Mesendoderm (in vitro differentiated cells): ENCODE data around the gene SNN.

Experiments used
- DNase-seq: peaks from one replicate; pipeline ENCODE4 v3.0.0; 2013
- H2AK5ac ChIP-seq: 2 replicates; pipeline ENCODE4 v1.6.1; 2013; ENCODE audit warnings: low read length, inconsistent platforms
- H2BK120ac ChIP-seq: 2 replicates; pipeline ENCODE4 v1.6.1; 2013; ENCODE audit warnings: low read depth, mild to moderate bottlenecking, low read length, moderate library complexity, mixed read lengths
- H2BK15ac ChIP-seq: replicated peaks from 2 replicates; pipeline ENCODE4 v1.6.1; 2013; ENCODE audit warnings: low read depth, mild to moderate bottlenecking, moderate library complexity
- H2BK5ac ChIP-seq: 2 replicates; pipeline ENCODE4 v1.6.1; 2013; ENCODE audit warnings: low read length, inconsistent platforms
- H3K18ac ChIP-seq: 2 replicates; pipeline ENCODE4 v1.6.1; 2013; ENCODE audit warnings: mild to moderate bottlenecking, low read length, mixed read lengths
- H3K23ac ChIP-seq: one replicate; pipeline ENCODE4 v1.6.1; 2013; ENCODE audit warnings: low read length
- H3K27ac ChIP-seq: 2 replicates; pipeline ENCODE4 v1.5.1; 2013; ENCODE audit warnings: low read depth, mild to moderate bottlenecking, inconsistent platforms, low read length, moderate library complexity
- H3K27me3 ChIP-seq: 2 replicates; pipeline ENCODE4 v1.6.1; 2013; ENCODE audit warnings: low read length, control low read depth, mild to moderate bottlenecking, inconsistent platforms; ENCODE audit not compliant: insufficient read depth, poor library complexity
- H3K36me3 ChIP-seq: 2 replicates; pipeline ENCODE4 v1.6.1; 2013; ENCODE audit warnings: low read length, inconsistent platforms; ENCODE audit not compliant: control insufficient read depth, insufficient read depth
- H3K4ac ChIP-seq: one replicate; pipeline ENCODE4 v1.6.1; 2013; ENCODE audit warnings: low read depth, mild to moderate bottlenecking, low read length, moderate library complexity
- H3K4me1 ChIP-seq: 2 replicates; pipeline ENCODE4 v1.6.1; 2013; ENCODE audit warnings: low read depth, low read length, inconsistent platforms; ENCODE audit not compliant: control insufficient read depth
- H3K4me2 ChIP-seq: 2 replicates; pipeline ENCODE4 v1.6.1; 2013; ENCODE audit warnings: low read length
- H3K4me3 ChIP-seq: 2 replicates; pipeline ENCODE4 v1.5.1; 2013; ENCODE audit warnings: mild to moderate bottlenecking, low read length
- H3K56ac ChIP-seq: one replicate; pipeline ENCODE4 v1.6.1; 2013; ENCODE audit warnings: low read length
- H3K79me1 ChIP-seq: 2 replicates; pipeline ENCODE4 v1.6.1; 2013; ENCODE audit warnings: low read length, inconsistent platforms
- H3K79me2 ChIP-seq: 2 replicates; pipeline ENCODE4 v1.6.1; 2013; ENCODE audit warnings: mild to moderate bottlenecking, low read length; ENCODE audit not compliant: control insufficient read depth, insufficient read depth
- H3K9ac ChIP-seq: 2 replicates; pipeline ENCODE4 v1.6.1; 2013; ENCODE audit warnings: low read length, inconsistent platforms
- H4K5ac ChIP-seq: one replicate; pipeline ENCODE4 v1.6.1; 2013; ENCODE audit warnings: low read length
- H4K8ac ChIP-seq: one replicate; pipeline ENCODE4 v1.6.1; 2013; ENCODE audit warnings: low read depth, mild to moderate bottlenecking, control low read depth, low read length, moderate library complexity
- WGBS: extraction: QIAGEN DNeasy Blood & Tissue Kit; methylation state at CpG from one replicate; pipeline ENCODE4 v1.1.7; 2013; ENCODE audit warnings: low lambda C conversion rate, missing lambda C conversion rate; ENCODE audit not compliant: insufficient coverage; ENCODE audit errors: extremely low coverage; 5-methylcytosine and 5-hydroxymethylcytosine counted together

SNN gene

GRCh38 chr16:11705311-11706025, 37.2 kb downstream of the SNN start:
- H3K9ac ChIP-seq = no peak overlapping the region
- H2BK5ac ChIP-seq = no peak overlapping the region
- H3K4me2 ChIP-seq = no peak overlapping the region
- H3K79me2 ChIP-seq = no peaks in the 10 kb centered on the region
- no peak for DNase-seq
- H2BK120ac ChIP-seq = no peak overlapping the region
- H2BK15ac ChIP-seq = no peak overlapping the region
- no peak overlapping the region for H2AK5ac ChIP-seq
- H3K4me1 ChIP-seq = no peaks in the 10 kb centered on the region
- no peaks in the 10 kb centered on the region for H3K27me3 ChIP-seq
- WGBS = 100% methylated on average over 1 of the region's 6 CpGs
- H3K79me1 ChIP-seq = no peaks in the 10 kb centered on the region
- no peak overlapping the region for H3K27ac ChIP-seq
- H3K56ac ChIP-seq = no peak overlapping the region
- H3K4ac ChIP-seq = no peak overlapping the region
- H3K4me3 ChIP-seq = no peak overlapping the region
- no peak overlapping the region for H3K23ac ChIP-seq
- no peaks in the 10 kb centered on the region for H3K36me3 ChIP-seq
- H4K8ac ChIP-seq = no peak overlapping the region
- H4K5ac ChIP-seq = no peak overlapping the region
- H3K18ac ChIP-seq = no peak overlapping the region

GRCh38 chr16:11706180-11706742, 38.0 kb downstream of the SNN start:
- no CpG with 5 or more reads among the region's 5 CpGs for WGBS
- no peak for DNase-seq
- H2BK5ac ChIP-seq = no peak overlapping the region
- no peak overlapping the region for H3K4me2 ChIP-seq
- no peak overlapping the region for H2BK15ac ChIP-seq
- no peak overlapping the region for H3K23ac ChIP-seq
- H3K4me1 ChIP-seq = no peaks in the 10 kb centered on the region
- H4K5ac ChIP-seq = no peak overlapping the region
- no peak overlapping the region for H3K27ac ChIP-seq
- no peak overlapping the region for H2BK120ac ChIP-seq
- no peaks in the 10 kb centered on the region for H3K36me3 ChIP-seq
- H2AK5ac ChIP-seq = no peak overlapping the region
- H3K27me3 ChIP-seq = no peaks in the 10 kb centered on the region
- no peak overlapping the region for H4K8ac ChIP-seq
- no peaks in the 10 kb centered on the region for H3K79me1 ChIP-seq
- no peak overlapping the region for H3K4ac ChIP-seq
- no peaks in the 10 kb centered on the region for H3K79me2 ChIP-seq
- no peak overlapping the region for H3K18ac ChIP-seq
- H3K9ac ChIP-seq = no peak overlapping the region
- H3K56ac ChIP-seq = no peak overlapping the region
- no peak overlapping the region for H3K4me3 ChIP-seq

- Histone ChIP-seq H4K8ac (no peak overlapping the region), H3K4me2 (no peak overlapping the region), H3K36me3 (no peaks in the 10 kb centered on the region), H3K79me2 (no peaks in the 10 kb centered on the region), H3K56ac (no peak overlapping the region), H3K4ac (no peak overlapping the region), H3K4me1 (no peaks in the 10 kb centered on the region), H2AK5ac (no peak overlapping the region), H3K9ac (no peak overlapping the region), H3K23ac (no peak overlapping the region), H3K27ac (no peak overlapping the region), H4K5ac (no peak overlapping the region), H2BK120ac (no peak overlapping the region), H3K4me3 (no peak overlapping the region), H2BK15ac (no peak overlapping the region), H3K79me1 (no peaks in the 10 kb centered on the region), H2BK5ac (no peak overlapping the region), H3K27me3 (no peaks in the 10 kb centered on the region), H3K18ac (no peak overlapping the region)
- DNase-seq = no peak
- WGBS = no CpG with 5 or more reads among the region's 4 CpGs
Measured at GRCh38 chr16:11707679-11708197, 39.5 kb downstream of the SNN start.

- Histone ChIP-seq H2BK15ac (no peak overlapping the region), H3K9ac (no peak overlapping the region), H3K79me2 (no peaks in the 10 kb centered on the region)
Measured at GRCh38 chr16:11708421-11708820, 40.2 kb downstream of the SNN start.

GRCh38 chr16:11711662-11712061, 43.4 kb downstream of the SNN start:
- no peak overlapping the region for H3K27ac ChIP-seq
- H2AK5ac ChIP-seq = no peak overlapping the region
- no peaks in the 10 kb centered on the region for H3K36me3 ChIP-seq
- H3K4me3 ChIP-seq = no peak overlapping the region
- H3K79me1 ChIP-seq = no peaks in the 10 kb centered on the region
- no peak overlapping the region for H3K9ac ChIP-seq
- H3K23ac ChIP-seq = no peak overlapping the region
- no peaks in the 10 kb centered on the region for H3K4me1 ChIP-seq
- DNase-seq = no peak
- H4K5ac ChIP-seq = no peak overlapping the region
- no peaks in the 10 kb centered on the region for H3K79me2 ChIP-seq
- H3K4ac ChIP-seq = no peak overlapping the region
- no peak overlapping the region for H2BK5ac ChIP-seq
- H4K8ac ChIP-seq = no peak overlapping the region
- no peak overlapping the region for H2BK120ac ChIP-seq
- WGBS = no CpG with 5 or more reads among the region's 4 CpGs
- no peak overlapping the region for H2BK15ac ChIP-seq
- no peak overlapping the region for H3K56ac ChIP-seq
- H3K4me2 ChIP-seq = no peak overlapping the region
- H3K18ac ChIP-seq = no peak overlapping the region
- H3K27me3 ChIP-seq = no peaks in the 10 kb centered on the region

More at GRCh38 chr16:11708421-11708820, 40.2 kb downstream of the SNN start:
- Histone ChIP-seq H3K18ac (no peak overlapping the region), H3K36me3 (no peaks in the 10 kb centered on the region), H3K27me3 (no peaks in the 10 kb centered on the region), H3K4ac (no peak overlapping the region), H3K4me2 (no peak overlapping the region), H4K8ac (no peak overlapping the region), H3K4me1 (no peaks in the 10 kb centered on the region), H3K79me1 (no peaks in the 10 kb centered on the region), H3K56ac (no peak overlapping the region), H3K4me3 (no peak overlapping the region), H3K27ac (no peak overlapping the region), H2AK5ac (no peak overlapping the region), H2BK5ac (no peak overlapping the region), H3K23ac (no peak overlapping the region), H2BK120ac (no peak overlapping the region), H4K5ac (no peak overlapping the region)
- whole genome bisulfite sequencing = no CpG with 5 or more reads among the region's 1 CpG
- DNase-seq = no peak
